ENCODE measurements around the gene SPARC. TPM values are rescaled to one million over a fixed set of nuclear protein-coding genes. Genes with fewer than 3 reads are reported as not detected.

Gene SPARC
- total RNA-seq, 1 donor from 2014 or later, result not detected

DNA sequence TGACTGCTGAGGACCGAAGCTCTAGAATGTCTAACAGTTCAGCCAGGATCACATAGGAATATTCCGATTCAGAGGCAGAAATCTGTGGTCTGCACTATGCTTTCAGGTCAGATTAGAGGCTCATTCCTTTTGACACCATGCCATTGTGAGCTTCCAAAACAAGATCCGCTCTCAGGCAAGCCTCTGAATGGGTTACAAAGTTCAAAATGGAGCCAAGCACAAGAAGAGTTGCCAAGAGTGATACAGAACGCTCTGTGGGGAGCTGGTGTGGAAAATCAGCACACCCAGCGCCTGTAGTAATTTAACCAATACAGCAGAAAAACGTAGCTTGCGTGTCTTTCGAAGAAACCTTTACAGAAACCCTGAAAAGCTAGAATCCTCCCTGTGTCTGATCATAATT, 62.2 kb downstream of the SPARC start:
- H3K4me1 Mint-ChIP-seq, result no peaks in the 10 kb centered on the region
- no peak overlapping the region for H3K27ac Mint-ChIP-seq
- H3K27me3 Mint-ChIP-seq, result peaks cover 1% of the 10 kb centered on the region
- DNase-seq, result no peak
- H3K36me3 Mint-ChIP-seq (ENCODE audit: low read depth), result no peaks in the 10 kb centered on the region
- no peak overlapping the region for H3K4me3 Mint-ChIP-seq
- intact Hi-C loops (cut with micrococcal nuclease), result no loop called here
- no peaks in the 10 kb centered on the region for H3K9me3 Mint-ChIP-seq

DNA sequence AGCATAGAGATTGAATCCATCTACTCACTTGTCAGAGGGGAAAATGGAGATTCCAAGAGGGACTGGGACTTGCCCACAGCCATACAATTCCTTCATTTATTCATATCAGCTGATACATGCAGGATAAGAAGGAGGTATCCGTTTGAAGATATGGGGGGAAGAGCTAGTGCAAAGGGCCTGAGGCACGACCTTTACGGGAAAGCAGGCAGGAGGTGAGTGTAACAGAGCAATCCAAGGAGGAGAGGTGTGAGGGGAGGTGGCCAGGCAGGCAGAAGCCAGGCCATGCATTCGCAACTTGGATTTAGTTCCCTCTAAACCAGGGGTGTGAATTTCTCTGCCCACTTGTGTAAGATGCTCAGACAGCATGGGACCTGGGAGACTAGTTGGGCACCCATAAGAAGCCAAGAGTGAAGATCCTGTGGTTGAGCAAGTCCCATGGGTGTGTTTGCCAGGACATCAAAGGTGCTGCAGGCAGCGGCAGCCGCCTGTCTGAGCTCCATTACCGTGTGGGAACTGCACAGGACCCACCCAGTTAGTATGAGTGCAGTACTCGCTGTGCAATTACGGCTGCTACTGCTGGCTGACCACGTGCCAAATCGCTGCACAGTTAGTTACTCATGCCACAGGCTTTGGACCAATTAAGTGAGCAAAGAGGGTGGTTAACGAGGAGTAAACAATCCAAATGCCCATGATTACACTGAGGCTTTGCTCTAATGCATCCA, 64.2 kb downstream of the SPARC start:
- intact Hi-C loops (cut with micrococcal nuclease), result no loop called here
- Mint-ChIP-seq H3K27ac (no peak overlapping the region), H3K9me3 (no peaks in the 10 kb centered on the region), H3K4me3 (no peak overlapping the region), H3K4me1 (no peaks in the 10 kb centered on the region), H3K36me3 (ENCODE audit: low read depth) (no peaks in the 10 kb centered on the region), H3K27me3 (peaks cover 1% of the 10 kb centered on the region)
- no peak for DNase-seq

DNA sequence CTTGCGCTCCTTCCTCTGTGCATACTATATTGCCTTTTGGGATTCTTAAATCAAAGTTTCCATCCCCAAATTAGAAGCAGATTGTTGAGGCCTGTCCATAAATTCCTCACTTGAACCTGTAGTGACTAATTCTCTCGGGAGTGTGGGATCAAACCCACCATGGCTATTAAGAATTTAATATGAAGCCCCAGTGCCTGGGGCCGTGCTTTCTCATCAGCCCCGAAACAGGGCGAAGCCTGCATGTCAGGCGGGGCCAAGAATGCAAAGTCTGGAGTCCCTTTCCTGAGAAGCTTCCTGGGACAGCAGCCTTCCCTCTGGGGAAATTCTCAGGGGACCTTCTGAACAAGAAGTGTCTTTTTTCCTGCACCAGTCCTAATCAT, 66.3 kb downstream of the SPARC start:
- no peaks in the 10 kb centered on the region for H3K27me3 Mint-ChIP-seq
- no peak overlapping the region for H3K4me3 Mint-ChIP-seq
- intact Hi-C loops (cut with micrococcal nuclease), result no loop called here
- no peak for DNase-seq
- H3K9me3 Mint-ChIP-seq, result no peaks in the 10 kb centered on the region
- H3K4me1 Mint-ChIP-seq, result no peaks in the 10 kb centered on the region
- no peak overlapping the region for H3K27ac Mint-ChIP-seq
- no peaks in the 10 kb centered on the region for H3K36me3 Mint-ChIP-seq (ENCODE audit: low read depth)

DNA sequence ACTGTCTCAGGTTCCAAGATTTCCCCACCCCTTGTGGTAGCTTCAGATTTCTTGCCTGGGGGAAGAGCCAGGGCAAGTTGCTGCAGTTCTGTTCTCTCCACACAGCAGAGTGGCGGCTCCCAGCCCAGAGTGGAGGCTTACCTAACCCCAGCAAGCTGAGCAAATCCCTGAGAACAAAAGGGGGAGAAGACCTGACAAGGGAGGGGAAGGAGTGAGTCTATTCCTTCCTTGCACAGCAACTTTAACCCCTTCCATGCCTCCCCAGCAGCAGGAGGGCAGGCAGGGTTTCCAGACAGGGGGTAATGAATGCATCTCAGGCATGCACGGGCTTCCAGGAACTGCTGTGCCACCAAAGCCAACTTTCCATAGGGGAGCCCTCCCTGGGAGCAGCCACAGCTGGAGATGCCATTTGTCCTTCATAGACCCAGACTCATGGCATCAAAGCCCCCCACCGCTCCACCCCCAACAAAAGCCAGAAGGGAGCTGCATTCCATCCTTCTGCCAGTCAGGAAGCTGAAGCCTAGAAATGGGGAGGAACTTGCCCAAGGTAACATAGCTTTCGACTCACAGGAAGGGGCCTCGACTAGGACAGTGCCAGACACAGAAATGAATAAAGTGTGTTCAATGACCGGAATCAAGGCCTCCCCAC, 66.8 kb downstream of the SPARC start:
- H3K4me3 Mint-ChIP-seq, result no peak overlapping the region
- intact Hi-C loops (cut with micrococcal nuclease), result no loop called here
- no peaks in the 10 kb centered on the region for H3K27me3 Mint-ChIP-seq
- H3K36me3 Mint-ChIP-seq (ENCODE audit: low read depth), result no peaks in the 10 kb centered on the region
- no peaks in the 10 kb centered on the region for H3K4me1 Mint-ChIP-seq
- DNase-seq, result no peak
- H3K9me3 Mint-ChIP-seq, result no peaks in the 10 kb centered on the region
- H3K27ac Mint-ChIP-seq, result no peak overlapping the region

DNA sequence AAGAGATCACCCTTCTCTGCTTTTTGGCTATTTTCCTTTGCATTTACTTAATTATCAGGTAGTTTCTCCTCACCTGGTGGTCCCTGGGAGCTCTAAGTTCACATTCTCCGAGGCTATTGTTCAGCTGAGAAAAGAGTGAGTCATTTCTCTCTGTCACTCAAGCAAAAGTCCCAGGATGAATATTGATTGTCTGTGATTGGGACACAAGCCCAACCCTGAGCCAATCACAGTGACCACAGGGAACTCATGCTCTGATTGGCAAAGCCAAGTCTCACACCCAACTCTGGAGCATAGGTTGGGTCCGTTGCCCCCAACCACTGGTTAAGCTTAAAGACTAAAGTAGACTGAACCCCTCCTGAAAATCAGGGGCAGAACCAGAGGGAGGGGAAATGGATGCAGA, 67.8 kb downstream of the SPARC start:
- no peaks in the 10 kb centered on the region for H3K36me3 Mint-ChIP-seq (ENCODE audit: low read depth)
- H3K4me1 Mint-ChIP-seq, result no peaks in the 10 kb centered on the region
- no peak overlapping the region for H3K27ac Mint-ChIP-seq
- intact Hi-C loops (cut with micrococcal nuclease), result no loop called here
- DNase-seq, result no peak
- no peak overlapping the region for H3K4me3 Mint-ChIP-seq
- H3K27me3 Mint-ChIP-seq, result no peaks in the 10 kb centered on the region
- H3K9me3 Mint-ChIP-seq, result no peaks in the 10 kb centered on the region

DNA sequence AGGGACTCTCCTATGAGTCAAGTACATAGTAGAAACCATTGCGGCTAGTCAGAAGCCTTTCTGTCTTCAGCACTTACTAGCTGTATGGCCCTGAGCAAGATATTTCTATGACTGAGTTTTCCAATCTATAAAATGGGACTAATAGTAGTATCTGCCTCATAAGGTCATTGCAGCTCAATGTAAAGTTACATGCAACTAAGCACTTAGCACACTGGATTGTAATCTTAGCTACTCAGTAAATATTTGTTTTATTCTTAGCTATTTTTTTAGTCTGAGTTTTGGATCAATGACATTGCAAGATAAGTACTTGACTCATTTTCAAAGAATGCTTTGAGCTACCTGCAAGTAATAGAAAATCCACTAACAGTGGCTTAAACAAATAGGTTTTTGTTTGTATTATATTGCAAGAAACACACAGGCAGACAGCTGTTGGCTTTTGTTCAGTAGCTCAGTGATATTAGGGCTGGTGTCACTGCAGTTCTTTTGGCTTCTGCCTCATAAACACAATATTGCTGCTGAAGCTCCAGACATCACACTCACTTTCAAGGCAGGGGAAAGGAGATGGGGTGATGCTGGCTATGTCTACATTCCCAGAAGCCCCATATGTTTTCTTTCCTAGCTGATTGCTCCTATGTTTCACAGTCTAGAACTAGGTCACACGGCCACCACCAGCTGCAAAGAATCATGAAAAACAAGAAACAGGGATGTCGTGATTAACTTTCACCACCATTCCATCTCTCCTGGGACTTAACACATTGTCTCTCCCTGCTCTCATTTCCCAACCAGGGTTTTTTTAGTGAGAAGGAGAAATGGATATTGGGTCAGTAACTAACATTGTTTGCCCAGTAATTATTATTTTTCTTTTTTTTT, 68.6 kb downstream of the SPARC start:
- Mint-ChIP-seq H3K4me1 (peaks cover 2% of the 10 kb centered on the region), H3K4me3 (no peak overlapping the region), H3K27ac (no peak overlapping the region), H3K27me3 (no peaks in the 10 kb centered on the region), H3K36me3 (ENCODE audit: low read depth) (no peaks in the 10 kb centered on the region), H3K9me3 (no peaks in the 10 kb centered on the region)
- intact Hi-C loops (cut with micrococcal nuclease), result no loop called here
- no peak for DNase-seq

DNA sequence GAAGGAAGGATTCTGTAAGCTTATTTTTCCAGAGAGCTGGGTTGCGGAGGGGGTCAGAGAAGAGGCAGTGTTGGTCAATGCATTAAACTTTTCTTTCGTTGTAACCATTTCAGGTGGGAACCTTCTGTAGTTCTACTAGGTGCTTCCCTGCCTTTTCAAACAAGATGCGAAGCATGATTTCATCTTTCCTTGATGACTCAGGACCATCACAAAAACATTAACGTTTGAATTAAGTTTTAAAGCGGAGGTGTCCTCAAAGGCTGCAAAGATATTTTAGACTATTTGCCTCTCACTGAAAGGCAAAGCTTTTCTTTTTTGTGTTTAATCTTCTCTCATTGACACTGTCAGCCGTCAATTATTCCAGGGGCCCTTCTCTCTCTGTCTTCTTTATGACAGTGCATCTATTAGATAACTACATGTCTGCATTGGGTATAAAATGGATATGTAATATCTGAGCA, 69.3 kb downstream of the SPARC start:
- intact Hi-C loops (cut with micrococcal nuclease), result no loop called here
- no peaks in the 10 kb centered on the region for H3K36me3 Mint-ChIP-seq (ENCODE audit: low read depth)
- H3K4me1 Mint-ChIP-seq, result peaks cover 7% of the 10 kb centered on the region
- peaks cover under 1% of the 10 kb centered on the region for H3K27me3 Mint-ChIP-seq
- no peak for DNase-seq
- H3K27ac Mint-ChIP-seq, result no peak overlapping the region
- H3K9me3 Mint-ChIP-seq, result no peaks in the 10 kb centered on the region
- no peak overlapping the region for H3K4me3 Mint-ChIP-seq

DNA sequence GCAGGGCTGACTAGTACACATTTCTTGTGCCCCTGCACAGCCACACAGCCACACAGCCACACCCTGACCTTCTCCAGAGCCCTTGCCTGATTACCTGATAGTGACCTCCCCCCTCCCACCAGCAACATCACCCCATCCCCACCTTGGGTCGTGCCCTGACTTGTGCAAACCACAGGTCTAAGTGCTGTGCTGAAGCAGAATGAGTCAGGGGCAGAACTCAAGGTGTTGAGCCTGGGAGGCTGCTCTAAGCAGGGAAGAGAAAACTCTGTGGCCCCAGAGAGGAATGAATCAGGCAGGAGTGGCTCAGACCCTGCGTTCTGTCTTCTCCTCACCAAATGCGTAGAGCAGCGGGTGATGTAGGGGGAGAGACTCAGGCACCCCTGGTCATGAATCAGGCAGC, 71.3 kb downstream of the SPARC start:
- Mint-ChIP-seq H3K4me1 (peaks cover 10% of the 10 kb centered on the region), H3K4me3 (no peak overlapping the region), H3K36me3 (ENCODE audit: low read depth) (no peaks in the 10 kb centered on the region), H3K9me3 (no peaks in the 10 kb centered on the region), H3K27me3 (peaks cover 2% of the 10 kb centered on the region), H3K27ac (no peak overlapping the region)
- intact Hi-C loops (cut with micrococcal nuclease), result no loop called here
- no peak for DNase-seq

DNA sequence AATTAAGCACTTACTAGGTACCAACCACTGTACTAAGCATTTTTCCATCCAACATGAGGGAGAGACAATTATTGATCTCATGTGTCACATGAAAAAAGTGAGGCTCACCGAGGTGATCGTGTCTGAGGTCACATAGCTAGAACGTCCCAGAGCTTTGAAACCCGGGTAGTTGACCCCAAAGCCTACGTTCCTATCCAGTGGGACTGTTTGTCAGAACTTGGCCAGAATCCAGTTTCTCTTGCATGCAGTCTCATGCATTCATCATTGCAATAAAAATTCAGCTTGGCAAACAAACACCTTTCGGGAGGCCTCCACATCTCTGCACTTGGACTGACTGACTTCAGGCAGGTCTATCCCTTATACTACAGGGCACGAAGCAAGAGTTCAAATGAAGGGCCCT, 72.2 kb downstream of the SPARC start:
- Mint-ChIP-seq H3K27me3 (peaks cover 5% of the 10 kb centered on the region), H3K27ac (no peak overlapping the region), H3K4me1 (peaks cover 10% of the 10 kb centered on the region)

DNA sequence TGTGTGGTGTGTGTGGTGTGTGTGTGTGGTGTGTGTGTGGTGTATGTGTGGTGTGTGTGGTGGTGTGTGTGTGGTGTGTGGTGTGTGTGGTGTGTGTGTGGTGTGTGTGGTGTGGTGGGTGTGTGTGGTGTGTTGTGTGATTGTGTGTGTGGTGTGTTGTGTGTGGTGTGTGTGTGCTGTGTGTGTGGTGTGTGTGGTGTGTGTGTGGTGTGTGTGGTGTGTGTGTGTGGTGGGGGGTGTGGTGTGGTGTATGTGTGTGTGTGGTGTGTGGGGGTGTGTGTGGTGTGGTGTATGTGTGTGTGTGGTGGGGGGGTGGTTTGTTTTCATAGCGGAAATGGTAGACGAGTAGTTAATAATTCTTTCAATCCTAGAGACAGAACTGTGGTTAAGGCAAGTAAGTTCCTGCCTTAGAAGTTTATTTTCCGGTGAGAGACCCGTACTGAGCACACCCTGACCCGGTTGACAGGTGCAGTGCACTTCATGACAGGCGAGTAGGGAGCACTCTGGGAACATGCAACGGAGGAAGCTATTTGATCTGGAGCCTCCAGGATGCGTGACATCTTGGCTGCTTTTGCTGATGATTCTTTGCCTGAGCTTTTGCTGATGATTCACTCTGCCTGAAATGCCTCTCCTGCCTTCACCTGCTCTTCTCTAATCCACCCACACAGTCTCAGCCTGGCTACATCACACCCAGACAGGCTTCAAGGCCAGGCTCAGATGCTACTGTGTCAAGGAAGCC, 73.9 kb downstream of the SPARC start:
- peak overlapping the region; percentile 45 for H3K27ac Mint-ChIP-seq
- no peak overlapping the region for H3K4me3 Mint-ChIP-seq
- intact Hi-C loops (cut with micrococcal nuclease), result no loop called here
- peaks cover 10% of the 10 kb centered on the region for H3K4me1 Mint-ChIP-seq
- no peaks in the 10 kb centered on the region for H3K9me3 Mint-ChIP-seq
- H3K27me3 Mint-ChIP-seq, result peaks cover 5% of the 10 kb centered on the region
- H3K36me3 Mint-ChIP-seq (ENCODE audit: low read depth), result no peaks in the 10 kb centered on the region
- DNase-seq, result no peak

More for the DNA sequence above, 72.2 kb downstream of the SPARC start:
- Mint-ChIP-seq H3K36me3 (ENCODE audit: low read depth) (no peaks in the 10 kb centered on the region), H3K4me3 (no peak overlapping the region), H3K9me3 (no peaks in the 10 kb centered on the region)
- no peak for DNase-seq
- intact Hi-C loops (cut with micrococcal nuclease), result no loop called here

DNA sequence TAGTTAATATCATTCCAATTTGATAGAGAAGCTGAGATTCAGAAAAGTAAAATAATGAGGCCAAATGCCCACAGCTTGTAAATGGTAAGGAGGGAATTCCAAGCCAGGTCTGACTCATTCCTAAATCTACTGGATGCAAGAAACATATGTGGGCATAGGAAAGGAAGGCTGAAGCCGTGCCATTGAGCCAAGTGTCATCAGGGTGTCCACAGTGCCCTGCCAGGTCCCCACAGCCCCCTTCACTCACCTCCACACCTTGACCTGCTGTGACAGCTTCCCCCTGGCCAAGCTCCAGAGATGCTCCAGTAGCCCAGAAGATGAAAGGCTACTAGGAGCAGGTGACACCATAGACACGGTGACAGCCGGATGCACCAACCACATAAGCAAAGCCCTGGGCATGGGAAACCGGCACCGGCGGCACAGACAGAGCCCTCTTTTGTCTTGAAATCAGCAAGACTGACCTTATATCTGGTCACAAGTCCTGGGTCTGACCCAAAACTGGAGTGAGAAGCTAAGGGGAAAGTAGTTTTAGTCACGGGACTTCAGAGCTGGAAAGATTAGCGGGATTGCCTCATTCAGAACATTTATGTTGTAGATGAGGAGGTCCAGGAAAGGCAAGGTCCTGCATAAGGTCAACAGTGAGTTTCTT, 75.5 kb downstream of the SPARC start:
- intact Hi-C loops (cut with micrococcal nuclease), result no loop called here
- Mint-ChIP-seq H3K36me3 (ENCODE audit: low read depth) (no peaks in the 10 kb centered on the region), H3K27me3 (peaks cover 5% of the 10 kb centered on the region), H3K27ac (no peak overlapping the region), H3K4me1 (peaks cover 10% of the 10 kb centered on the region), H3K9me3 (no peaks in the 10 kb centered on the region), H3K4me3 (no peak overlapping the region)
- DNase-seq, result no peak
